ENCODE results near the gene PACSIN1.

The PACSIN1 gene

DNA sequence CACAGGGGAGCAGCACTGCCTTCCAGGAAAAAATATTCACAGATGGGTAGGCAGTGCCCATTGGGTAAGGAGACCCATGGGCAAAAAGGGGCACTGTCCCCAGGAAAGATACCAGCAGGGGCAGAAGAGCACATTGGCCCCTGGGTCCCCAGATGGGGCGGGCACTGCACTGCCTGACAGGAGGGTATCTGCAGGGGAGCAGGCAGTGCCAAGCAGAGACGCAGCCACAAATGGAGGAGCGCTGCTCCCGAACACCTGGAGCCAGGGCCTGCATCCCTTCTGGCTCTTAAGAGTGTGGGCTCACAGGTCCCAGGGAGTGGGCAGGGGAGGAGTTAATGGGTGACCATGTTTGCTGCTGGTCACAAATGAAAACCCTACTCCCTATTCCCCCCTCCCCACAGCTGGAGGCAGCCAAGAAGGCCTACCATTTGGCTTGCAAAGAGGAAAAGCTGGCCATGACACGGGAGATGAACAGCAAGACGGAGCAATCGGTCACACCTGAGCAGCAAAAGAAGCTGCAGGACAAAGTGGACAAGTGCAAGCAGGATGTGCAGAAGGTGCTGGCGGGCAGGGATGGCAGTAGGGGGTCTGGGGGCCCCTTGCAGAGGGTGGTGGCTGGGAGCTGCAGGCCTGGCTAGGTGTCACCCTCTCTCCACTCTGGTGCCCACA, 63.3 kb downstream of the PACSIN1 start:
- FAIRE-seq = no peak

DNA sequence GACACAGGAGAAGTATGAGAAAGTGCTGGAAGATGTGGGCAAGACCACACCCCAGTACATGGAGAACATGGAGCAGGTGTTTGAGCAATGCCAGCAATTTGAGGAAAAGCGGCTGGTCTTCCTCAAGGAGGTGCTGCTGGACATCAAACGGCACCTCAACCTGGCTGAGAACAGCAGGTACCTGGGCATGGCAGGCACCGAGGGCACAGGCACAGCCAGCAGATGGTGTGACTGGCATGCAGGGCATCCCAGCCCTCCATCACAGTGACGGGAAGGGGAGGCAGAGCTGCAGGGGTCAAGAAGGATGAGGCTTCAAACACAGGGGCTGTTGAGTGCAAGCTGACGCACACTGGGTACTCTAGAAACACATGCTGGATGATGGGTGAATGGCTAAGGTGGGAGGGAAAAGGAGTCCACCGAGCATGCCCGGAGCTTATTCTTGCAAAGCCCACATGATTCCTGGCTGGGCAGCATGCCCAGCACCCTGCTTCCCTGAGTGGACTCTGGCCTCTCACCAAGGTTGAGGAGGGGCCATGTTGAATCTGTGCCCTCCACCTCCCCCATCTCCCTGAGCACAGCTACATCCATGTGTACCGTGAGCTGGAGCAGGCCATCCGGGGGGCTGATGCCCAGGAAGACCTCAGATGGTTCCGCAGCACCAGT, 63.9 kb downstream of the PACSIN1 start:
- FAIRE-seq = no peak

DNA sequence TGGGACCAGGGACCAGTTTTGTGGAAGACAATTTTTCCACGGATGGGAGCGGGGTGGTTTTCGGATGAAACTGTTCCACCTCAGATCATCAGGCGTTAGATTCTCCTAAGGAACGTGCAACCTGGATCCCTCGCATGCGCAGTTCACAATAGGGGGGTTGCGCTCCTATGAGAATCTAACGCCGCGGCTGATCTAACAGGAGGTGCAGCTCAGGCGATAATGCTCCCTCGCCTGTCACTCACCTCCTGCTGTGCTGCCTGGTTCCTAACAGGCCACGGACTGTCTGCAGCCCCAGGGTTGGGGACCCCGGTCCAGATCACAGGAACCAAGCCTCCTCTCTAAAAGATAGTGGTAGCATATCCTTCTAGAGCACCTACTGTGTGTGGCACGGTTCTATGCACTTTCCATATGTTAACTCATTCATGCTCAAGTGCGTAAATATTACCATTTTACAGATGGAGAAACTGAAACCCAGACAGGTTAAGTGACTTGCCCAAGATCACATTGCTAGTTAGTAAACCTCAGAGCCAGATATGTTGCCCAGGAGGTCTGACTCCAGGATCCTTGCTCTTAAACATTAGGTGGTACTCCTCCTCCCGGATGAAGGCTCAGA, 65.0 kb downstream of the PACSIN1 start:
- FAIRE-seq = no peak

DNA sequence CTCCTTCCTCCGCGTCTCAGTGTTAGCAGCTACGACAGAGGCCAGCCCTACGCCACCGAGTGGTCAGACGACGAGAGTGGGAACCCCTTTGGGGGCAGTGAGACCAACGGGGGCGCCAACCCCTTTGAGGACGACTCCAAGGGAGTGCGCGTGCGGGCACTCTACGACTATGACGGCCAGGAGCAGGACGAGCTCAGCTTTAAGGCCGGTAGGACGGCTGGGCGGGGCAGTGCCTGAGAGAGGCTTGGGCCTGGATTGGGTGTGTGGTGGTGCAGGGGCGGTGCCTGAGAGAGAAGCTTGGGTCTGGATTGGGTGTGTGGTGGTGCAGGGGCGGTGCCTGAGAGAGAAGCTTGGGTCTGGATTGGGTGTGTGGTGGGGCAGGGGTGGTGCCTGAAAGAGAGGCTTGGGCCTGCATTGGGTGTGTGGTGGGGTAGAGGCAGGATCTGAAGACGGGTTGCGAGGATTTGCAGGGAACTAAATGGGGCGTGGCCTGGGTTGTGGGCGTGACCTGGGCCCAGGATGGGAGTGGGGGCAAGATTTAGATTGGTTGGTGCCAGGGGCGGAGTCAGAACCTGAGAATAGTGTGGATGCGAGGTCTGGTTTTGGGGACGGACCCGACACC, 65.8 kb downstream of the PACSIN1 start:
- no peak for FAIRE-seq

DNA sequence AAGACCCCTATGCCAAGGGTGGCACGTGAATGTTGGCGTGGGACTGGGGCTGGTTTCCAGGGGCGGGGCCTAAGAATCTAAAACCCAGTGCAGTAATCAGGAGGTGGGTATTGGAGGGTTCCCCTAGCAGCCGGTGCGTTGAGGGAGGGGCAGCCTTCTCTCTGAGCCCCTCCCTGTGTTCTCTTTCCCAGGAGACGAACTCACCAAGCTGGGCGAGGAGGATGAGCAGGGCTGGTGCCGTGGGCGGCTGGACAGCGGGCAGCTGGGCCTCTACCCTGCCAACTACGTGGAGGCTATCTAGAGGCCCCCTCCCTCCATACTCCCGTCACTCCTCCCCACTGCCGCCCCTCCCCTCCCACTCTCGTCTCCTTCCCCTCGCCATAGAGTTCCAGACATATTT, 66.4 kb downstream of the PACSIN1 start:
- no peak for FAIRE-seq

DNA sequence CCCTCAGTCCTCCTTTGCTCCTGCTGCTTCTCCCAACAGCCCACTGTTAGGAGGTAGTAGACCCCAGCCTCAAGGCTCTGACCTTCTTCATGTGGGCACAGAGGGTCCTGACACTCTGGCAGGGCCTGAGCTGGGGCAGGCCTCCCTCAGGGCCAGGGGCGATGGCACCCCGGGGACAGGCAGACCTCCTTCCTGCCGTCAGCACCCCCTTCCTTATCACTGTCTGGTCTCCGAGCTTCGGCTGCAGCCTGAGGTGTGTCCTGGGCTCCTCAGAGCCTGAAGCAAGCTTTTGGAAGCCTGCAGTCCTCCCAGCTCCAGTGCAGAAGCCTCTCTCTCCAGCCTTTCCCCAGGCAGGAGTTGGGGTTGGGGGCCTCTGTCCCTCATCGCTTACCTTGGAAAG, 68.3 kb downstream of the PACSIN1 start:
- no peak for FAIRE-seq

DNA sequence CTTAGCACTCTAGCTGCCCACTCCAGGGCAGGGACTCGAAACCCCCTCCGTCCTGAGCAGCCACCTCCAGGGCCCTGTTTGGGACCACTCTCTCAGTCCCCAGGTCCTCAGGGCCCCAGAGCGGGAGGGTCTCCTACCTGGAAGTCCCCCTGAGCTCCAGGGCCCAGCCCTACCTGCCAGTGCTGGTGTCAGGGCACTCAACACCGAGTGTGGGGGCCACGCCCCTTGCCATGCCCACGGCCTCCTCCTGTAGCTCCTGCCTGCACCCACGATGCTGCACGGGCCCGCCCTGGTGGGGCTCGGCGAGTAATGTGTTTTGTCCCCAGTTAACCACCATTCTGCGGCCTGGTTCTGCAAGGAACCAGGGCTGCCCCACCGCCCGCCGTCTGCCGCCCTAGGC, 68.8 kb downstream of the PACSIN1 start:
- FAIRE-seq = no peak

DNA sequence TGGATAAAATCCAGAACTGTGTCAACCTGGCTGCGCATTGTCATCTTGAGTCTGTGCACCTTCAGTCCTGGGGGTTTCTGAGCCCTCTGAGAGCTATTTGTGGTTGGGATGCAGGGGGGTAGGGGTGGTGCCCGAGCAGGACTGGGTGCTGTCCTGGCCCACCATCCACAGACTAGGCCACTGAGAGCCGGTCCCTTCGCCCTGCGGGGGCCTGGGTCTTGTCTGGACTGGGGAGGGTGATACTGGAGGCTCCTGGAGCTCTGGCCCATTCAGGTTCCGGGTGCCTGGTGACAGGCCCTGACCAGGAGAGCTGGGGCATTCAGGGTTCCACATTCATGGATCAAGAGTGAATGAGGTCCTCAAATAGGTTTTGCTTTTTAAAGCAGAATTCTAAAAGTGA, 69.3 kb downstream of the PACSIN1 start:
- no peak for FAIRE-seq

DNA sequence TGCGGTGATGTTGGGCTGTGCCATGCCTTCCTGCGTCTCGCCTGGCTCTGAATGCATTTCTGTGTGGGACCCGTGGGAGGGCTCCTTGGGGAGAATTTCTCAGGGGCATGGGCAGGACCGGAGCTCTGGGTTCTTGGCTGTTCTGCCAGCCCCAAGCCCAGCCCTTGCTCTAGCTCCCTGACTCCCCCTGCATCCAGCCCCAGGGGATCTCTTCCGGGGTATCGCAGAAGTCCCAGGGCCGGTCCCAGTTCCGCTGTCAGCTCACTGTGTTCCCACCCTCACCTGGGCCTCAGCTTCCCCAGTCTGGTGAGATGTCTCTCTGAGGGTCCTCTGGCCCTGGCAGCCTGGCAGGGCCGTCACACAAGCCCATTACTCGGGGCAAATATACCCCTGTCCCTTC, 69.8 kb downstream of the PACSIN1 start:
- FAIRE-seq = no peak

DNA sequence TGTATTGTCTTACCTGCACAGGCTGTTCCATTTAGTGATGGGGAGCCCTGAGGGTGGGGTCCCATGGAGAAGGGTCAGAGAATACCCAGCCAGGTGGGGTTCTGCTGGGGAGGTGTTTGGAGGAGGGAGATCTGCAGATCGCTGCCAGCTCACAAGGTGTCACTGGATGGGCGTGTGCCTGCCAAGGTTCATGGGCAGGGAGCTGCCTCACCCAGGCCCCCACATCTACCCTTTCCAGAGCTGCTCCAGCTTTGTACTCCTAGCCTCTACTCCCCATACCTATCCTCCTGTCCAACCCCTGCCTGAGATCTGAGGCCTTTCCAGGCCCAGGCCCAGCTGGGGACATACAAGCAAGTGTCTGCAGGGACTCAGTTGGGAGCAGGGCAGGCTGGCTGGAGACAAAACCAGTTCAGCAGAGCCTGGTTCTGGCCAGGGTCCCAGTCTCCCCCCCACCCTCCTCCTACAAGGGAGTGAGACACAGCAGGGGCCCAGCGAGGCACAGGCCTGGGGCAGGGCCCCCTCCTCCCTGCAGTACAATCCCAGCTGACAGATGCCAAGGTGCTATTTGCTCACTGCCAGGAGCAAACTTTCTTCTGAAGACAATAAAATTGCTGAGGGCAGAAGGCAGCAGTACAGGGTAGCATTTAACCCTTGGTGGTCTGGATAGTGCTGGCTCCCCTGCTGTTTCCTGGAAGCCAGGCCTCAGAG, 70.5 kb downstream of the PACSIN1 start:
- FAIRE-seq = no peak

DNA sequence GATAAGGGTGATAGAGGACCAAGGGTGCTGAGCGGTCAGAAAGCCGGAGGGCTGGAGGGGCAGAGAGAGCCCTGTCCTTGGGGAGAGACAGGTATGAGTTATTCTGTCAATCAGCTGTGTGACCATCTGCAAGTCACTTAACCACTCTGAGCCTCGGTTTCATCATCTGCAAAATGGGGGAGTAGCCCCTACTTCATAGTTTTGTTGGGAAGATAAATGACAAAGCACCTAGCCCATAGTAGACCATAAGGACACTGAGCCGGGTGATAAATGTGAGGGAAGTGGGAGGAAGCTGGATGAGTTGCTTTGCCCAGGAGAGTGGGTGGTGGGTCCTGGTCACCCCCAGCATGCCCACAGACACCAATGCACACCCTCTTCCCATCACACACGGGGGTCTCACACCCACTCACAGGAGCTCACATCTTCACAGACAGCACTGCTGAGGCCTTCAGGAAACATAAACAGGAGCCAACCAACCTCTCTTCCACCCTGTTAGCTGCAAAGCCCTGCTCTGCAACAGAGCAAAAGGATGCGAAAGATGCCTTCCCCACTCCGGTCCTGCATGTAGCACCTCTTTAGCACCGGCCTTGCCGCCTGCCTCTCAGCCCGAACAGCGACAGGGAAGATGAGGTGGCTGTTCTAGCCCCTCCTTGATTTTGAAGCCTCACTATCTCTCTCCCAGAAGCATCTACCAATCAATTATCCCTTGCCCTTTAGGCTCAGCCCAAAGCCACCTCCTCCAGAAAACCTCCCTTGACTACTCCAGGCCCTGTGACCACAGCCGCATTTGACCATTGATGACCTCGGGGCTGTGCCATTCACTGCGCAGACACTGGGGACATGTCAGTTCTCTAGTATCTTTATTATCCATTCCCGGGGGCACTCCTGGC, 71.3 kb downstream of the PACSIN1 start:
- no peak for FAIRE-seq

DNA sequence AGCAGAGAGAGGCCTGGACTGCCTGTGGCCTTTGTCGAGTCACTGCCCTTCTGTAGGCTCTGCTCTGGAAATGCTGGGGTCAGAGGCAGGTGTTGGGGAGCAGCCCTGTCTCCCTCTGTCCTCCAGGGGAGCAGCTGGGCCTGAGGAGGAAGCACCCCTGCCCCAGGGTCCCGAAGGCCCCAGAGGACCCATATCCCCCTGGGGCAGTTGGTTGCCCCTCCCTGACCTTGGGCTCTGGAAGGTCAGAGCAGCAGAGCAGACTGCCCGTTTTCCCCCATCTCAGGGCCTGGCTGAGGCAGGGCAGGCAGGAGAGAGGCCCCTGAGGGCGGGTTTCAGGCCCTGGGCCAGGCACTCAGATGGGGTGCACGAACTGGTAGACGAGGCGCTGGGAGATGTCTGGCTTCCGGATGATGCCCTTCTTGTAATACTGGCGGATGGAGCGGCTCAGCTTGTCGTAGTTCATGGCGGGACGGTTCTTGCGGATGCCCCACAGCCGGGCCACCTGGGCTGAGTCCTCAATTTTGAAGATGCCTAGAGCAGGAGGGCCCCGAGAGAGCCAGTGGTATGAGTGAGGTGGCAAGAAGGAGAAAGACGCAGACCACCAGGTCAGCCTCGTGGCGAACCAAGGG, 72.2 kb downstream of the PACSIN1 start:
- no peak for FAIRE-seq

DNA sequence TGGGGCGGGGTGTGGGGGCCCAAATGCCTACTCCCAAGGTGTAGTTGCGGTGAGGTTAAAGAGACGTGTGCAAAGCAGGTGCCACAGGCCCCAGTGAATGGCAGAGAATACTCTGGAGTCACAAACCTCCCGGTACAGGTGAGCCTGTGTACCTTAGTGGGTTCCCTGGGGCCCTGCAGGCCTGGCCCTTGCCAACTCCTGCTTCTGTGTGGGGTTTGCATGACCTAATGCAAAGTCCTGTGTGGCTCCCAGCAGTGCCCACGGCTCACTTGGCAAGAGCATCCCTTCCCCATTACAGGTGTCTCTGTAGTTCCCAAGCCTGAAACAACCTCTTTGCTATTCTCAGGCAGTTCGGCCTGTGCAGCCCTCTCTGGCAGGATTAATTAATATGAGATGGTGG, 72.7 kb downstream of the PACSIN1 start:
- no peak for FAIRE-seq

DNA sequence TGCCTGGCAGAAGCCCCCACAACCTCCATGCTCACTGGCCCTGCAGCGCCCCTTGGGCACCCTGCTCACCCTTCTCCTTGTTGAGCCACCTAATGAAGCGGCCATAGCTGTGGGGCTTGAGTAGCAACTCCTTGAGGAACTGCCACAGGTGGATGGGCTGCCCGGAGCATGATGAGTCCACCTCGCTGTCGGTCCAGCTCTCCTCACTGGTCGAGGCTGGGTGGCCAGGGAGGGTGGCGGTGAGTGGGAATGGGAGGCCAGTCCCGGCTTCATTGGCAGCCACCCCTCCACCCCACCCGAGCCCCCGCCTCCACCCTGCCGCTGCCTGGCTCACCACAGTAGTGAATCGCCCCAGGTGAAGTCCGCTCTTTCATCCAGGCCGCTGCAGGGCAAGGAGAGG, 73.3 kb downstream of the PACSIN1 start:
- no peak for FAIRE-seq

DNA sequence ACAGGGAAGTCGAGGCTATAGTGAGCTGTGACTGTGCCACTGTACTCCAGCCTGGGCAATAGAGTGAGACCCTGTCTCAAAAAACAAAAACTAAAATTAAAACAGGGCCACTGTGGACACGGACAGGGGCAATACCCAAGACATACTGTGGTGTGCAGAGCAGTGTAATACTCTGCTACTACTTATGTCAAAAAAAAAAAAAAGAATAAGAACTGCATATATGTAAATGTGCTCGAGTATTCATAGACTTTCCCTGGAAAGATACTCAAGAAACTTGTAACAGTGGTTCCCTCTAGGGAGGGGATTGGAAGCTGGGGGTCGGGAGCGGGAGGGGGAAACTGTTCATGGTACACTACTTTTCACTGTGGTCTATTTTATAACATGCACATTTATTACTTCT, 74.3 kb downstream of the PACSIN1 start:
- FAIRE-seq = no peak

DNA sequence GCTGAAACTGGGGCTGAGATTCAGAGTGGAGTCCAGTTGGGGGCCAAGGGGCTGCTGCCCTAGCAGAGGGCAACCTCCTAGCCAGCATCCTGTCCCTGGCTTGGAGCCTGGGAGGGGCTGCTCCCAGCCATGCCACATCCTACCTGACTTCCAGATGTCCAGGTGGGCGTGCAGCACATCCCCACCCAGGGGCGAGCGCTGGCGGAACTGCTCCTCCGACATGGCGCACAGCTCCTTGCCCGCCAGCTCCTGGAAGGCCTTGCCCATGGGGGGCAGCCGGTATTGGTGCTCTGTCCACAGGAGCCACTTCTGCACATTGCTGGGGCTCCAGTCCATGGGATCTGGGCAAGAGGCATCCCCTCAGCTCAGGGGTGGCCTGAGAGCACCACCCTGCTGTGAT, 75.0 kb downstream of the PACSIN1 start:
- FAIRE-seq = no peak

DNA sequence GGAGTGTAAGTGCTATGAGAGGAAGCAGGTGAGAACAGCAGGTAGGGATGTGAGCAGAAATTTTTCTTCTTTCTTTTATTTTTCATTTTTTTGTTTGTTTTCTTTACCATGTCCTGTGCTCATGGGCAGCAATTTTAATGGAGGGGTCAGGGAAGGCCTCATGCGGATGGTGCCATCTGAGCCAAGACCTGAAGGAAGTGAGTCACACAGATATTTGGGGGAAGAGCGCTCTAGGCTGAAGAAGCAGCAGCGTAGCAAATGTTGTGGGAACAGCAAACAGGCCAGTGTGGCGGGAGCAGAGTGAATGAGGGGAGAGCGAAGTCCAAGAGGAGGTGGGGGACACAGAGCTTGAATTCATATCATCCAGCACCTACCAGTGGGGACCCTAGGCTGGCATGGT, 77.5 kb downstream of the PACSIN1 start:
- FAIRE-seq = no peak

DNA sequence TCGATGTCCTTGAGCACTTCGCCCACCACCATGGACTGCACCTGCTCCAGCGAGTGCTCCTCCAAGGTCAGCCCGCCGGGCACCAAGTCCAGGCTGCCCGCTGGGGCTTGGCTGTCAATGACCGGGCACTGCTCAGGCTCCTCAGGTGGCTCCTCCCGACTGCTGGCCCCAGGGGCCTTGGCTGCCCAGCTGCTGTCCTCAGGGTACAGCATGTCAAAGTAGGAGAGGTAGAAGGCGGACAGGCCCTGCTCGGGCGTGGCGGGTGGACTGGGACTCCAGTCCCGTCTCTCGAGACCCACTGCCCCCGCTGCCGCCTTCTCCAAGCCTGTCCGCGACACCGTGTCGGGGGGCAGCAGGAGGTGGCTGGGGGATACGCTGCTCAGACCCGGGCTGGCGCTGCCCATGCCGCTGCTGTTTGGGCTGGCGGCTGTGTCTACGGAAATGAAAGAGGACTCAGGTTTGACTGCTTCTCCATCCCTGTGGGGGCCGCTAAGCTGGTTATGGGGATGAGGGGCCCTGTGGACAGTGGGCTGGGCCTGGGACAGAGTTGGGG, 78.3 kb downstream of the PACSIN1 start:
- FAIRE-seq = no peak

DNA sequence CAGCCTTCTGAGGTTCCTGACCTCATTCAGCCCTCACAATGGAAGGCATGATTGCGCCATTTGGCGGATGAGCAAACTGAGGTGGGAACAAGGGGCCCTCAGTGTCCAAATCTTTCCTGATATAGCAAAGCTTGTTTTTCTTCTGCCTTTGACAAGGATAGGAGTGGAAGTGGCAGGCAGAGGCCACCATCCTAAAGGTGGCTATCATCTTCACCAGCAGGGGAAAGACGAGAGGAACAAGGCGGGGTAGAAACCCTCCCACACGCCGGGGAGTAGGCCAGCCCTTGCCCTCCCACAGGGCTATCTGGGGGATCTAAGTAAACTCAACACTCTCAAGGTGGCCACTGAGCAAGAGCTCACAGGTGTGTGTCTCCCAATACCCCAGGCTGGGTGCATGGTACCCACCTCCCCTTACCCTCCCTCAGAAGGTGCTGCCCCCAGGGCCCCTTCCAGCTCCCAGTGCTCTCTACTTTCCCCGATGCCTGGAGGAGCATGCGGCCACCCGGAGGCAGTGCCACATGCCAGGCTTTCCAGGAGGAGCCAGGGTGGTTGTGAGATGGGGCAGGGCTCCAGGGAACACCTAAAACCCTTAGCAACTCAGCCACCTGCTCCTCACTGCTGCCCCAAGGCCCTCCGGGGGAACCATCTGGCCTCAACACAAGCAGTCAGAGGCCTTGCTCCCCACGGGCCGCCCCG, 79.0 kb downstream of the PACSIN1 start:
- FAIRE-seq = no peak

DNA sequence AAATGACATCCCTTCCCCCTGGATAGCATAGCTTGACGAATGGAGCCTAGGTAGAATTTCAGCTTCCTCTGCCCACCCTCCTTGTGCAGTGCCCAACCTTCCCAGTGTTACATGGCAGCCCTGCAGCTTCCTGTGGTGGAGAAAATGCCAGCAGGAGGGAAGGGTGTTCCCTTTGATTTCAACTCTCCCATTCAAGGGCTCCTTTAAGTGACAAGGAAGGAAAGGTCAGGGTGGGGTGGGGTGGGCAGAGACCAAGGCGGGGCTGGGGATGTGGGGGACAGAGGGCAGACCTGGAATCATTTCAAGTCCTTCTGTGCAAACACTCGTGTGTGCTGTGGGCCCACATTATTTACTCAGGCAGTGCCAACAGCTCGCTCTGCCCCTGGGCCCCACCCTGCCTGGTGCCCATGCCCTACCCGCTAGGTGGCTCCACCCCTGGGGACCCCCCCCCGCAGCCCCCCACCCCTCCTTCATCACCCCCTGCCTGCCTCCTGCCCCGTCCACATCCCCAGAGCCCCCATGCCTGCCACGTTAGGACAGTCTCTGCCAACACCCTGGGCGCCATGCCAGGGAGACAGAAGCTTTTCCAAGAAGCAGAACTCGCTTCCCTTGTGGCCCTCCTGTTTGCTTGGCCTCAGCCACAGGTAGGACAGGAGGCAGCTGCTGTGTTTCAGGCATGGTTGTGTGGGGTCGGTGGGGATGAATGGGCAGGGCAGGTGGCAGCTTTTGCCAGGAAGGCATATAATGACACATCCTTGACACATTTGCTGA, 80.9 kb downstream of the PACSIN1 start:
- no peak for FAIRE-seq

Measured in G401.6 (cell line).